K562 (cell line): ENCODE results near the gene ITGA2B. TPM values are rescaled to one million over a fixed set of nuclear protein-coding genes. Genes with fewer than 3 reads are reported as not detected.
A peak's percentile ranks its signal among the peaks of the same experiment; 100 is the strongest.

Experiments used
- ADNP ChIP-seq: fragments of 200-800 bp; sonication (Bioruptor generic); IDR thresholded peaks from 2 replicates; pipeline ENCODE4 v1.6.1; 2016; ENCODE audit warnings: missing genetic modification characterization, missing compliant biosample characterization
- ATF1 ChIP-seq, 2 experiments: fragments of 450-650 bp in 1 of 2; IDR thresholded peaks; 2 replicates each; pipeline ENCODE4 v1.6.1; 2016; ENCODE audit warnings: missing compliant biosample characterization in 1 of 2, missing genetic modification characterization in 1 of 2
- ETV1 ChIP-seq: fragments of 450-650 bp; conservative IDR thresholded peaks from 2 replicates; pipeline ENCODE4 v1.6.1; 2016; ENCODE audit warnings: missing genetic modification characterization, control low read depth, low read depth, missing compliant biosample characterization
- HLTF ChIP-seq: fragments of 450-650 bp; IDR thresholded peaks from 2 replicates; pipeline ENCODE4 v1.6.1; 2016
- MYC ChIP-seq, 2 experiments: fragments of 250-450 bp in 1 of 2; sonication (Bioruptor Pico) in 1 of 2; IDR thresholded peaks; 2 replicates each; pipeline versions ENCODE4 v1.5.1 to v1.6.1; 2012 to 2021; ENCODE audit warnings: low read depth in 2 of 2, borderline replicate concordance in 1 of 2, improper control_type of control experiment in 1 of 2, low read length in 1 of 2, mild to moderate bottlenecking in 1 of 2, moderate library complexity in 1 of 2
- NBN ChIP-seq: fragments of 450-650 bp; IDR thresholded peaks from 2 replicates; pipeline ENCODE4 v1.6.1; 2016; ENCODE audit warnings: low read depth, mild to moderate bottlenecking
- NFE2 ChIP-seq: IDR thresholded peaks from 2 replicates; pipeline ENCODE4 v1.6.1; 2014; ENCODE audit warnings: antibody characterized with exemption, low read depth
- NR4A1 ChIP-seq, 2 experiments: fragments of 250-450 bp in 1 of 2; fragments of 450-650 bp in 1 of 2; sonication (Bioruptor Pico) in 1 of 2; IDR thresholded peaks; 2 replicates each; pipeline versions ENCODE4 v1.4.0 to v1.6.1; 2016 to 2020; ENCODE audit warnings: mild to moderate bottlenecking in 2 of 2, missing compliant biosample characterization in 1 of 2, missing genetic modification characterization in 1 of 2, moderate library complexity in 1 of 2
- PKNOX1 ChIP-seq: fragments of 450-650 bp; IDR thresholded peaks from 2 replicates; pipeline ENCODE4 v1.6.1; 2016
- POLR2AphosphoS2 ChIP-seq: IDR thresholded peaks from 2 replicates; pipeline ENCODE4 v1.6.1; 2012; ENCODE audit warnings: low read length, improper control_type of control experiment
- RB1 ChIP-seq: fragments of 450-650 bp; IDR thresholded peaks from 2 replicates; pipeline ENCODE4 v1.6.1; 2017; ENCODE audit warnings: low read depth, mild to moderate bottlenecking
- SIN3A ChIP-seq, 2 experiments: fragments of 150-350 bp in 1 of 2; IDR thresholded peaks; 2 replicates each; pipeline ENCODE4 v1.6.1; 2011 to 2016; ENCODE audit warnings: borderline replicate concordance in 2 of 2, low read depth in 2 of 2, low read length in 2 of 2, mild to moderate bottlenecking in 2 of 2, moderate library complexity in 2 of 2; ENCODE audit not compliant: control insufficient read depth in 1 of 2
- STAT5B ChIP-seq: fragments of 250-450 bp; sonication (Bioruptor Pico); IDR thresholded peaks from 2 replicates; pipeline ENCODE4 v1.8.0; 2021; ENCODE audit warnings: mild to moderate bottlenecking, inconsistent platforms
- SUPT5H ChIP-seq: fragments of 450-650 bp; IDR thresholded peaks from 2 replicates; pipeline ENCODE4 v1.6.1; 2016
- TBP ChIP-seq: optimal IDR thresholded peaks from 2 replicates; pipeline ENCODE3; 2011; ENCODE audit warnings: low read depth, low read length, improper control_type of control experiment
- TFAP4 ChIP-seq: sonication (generic); formaldehyde crosslinking; IDR thresholded peaks from 2 replicates; pipeline ENCODE4 v1.8.0; 2022; ENCODE audit warnings: missing genetic modification reagents, mild to moderate bottlenecking, moderate library complexity, borderline replicate concordance
- THRB ChIP-seq: fragments of 450-650 bp; formaldehyde crosslinking; conservative IDR thresholded peaks from 2 replicates; pipeline ENCODE4 v1.4.0; 2022; ENCODE audit warnings: mild to moderate bottlenecking, missing genetic modification characterization
- ZBTB7A ChIP-seq: IDR thresholded peaks from 2 replicates; pipeline ENCODE4 v1.6.1; 2011; ENCODE audit warnings: low read depth, mild to moderate bottlenecking, low read length, moderate library complexity, borderline replicate concordance; ENCODE audit not compliant: control insufficient read depth
- polyA plus RNA-seq, 8 experiments: library from polyadenylated mRNA; depleted of rRNA in 4 of 8; stranded (reverse) in 5 of 8; unstranded in 3 of 8; fragments of >200 nt; fragmentation: Nextera tagmentation in 2 of 8; fragmentation: Illumina TruSeq in 1 of 8; extraction: Ambion mirVana in 2 of 8; extraction: Trizol in 1 of 8; gene quantifications; 2 replicates each; pipeline versions ENCODE4 v1.2.1 to v1.2.3, GENCODE V29; 2011 to 2014; ENCODE audit warnings: inconsistent platforms in 1 of 8, missing spikeins in 1 of 8
- total RNA-seq, 7 experiments: library from RNA; depleted of rRNA in 6 of 7; stranded (reverse); fragments of >200 nt in 6 of 7; fragmentation: Illumina TruSeq in 2 of 7; extraction: Trizol in 2 of 7; gene quantifications; 2 replicates each; pipeline versions ENCODE4 v1.2.1 to v1.2.3, GENCODE V29; 2011 to 2021; ENCODE audit warnings: low replicate concordance in 1 of 7
- TF ChIP-seq, protein P1 (sequence below): fragments of 450-650 bp; IDR thresholded peaks from 2 replicates; pipeline ENCODE4 v1.6.1; 2016; ENCODE audit warnings: borderline replicate concordance
- TF ChIP-seq, protein P2 (sequence below): fragments of 250-450 bp; sonication (Bioruptor Pico); IDR thresholded peaks from 2 replicates; pipeline ENCODE4 v1.5.0; 2022; ENCODE audit warnings: mild to moderate bottlenecking

The ITGA2B gene
- total and polyA plus RNA-seq, 9 of the 15 experiments (the other 6 are each of a cell fraction or from before 2014, with no cell fraction given) = 1.1 to 26.4 (median 5.6) TPM

DNA sequence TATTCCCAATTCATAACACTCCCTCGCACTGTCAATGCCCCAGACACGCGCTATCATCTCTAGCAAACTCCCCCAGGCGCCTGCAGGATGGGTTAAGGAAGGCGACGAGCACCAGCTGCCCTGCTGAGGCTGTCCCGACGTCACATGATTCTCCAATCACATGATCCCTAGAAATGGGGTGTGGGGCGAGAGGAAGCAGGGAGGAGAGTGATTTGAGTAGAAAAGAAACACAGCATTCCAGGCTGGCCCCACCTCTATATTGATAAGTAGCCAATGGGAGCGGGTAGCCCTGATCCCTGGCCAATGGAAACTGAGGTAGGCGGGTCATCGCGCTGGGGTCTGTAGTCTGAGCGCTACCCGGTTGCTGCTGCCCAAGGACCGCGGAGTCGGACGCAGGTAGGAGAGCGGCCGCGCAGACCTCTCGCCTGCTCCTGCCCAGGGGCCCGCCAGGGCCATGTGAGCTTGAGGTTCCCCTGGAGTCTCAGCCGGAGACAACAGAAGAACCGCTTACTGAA, 44.5 kb downstream of the ITGA2B start, which contains the start of gene GRN (continued):
- TF ChIP-seq, protein P1, sequence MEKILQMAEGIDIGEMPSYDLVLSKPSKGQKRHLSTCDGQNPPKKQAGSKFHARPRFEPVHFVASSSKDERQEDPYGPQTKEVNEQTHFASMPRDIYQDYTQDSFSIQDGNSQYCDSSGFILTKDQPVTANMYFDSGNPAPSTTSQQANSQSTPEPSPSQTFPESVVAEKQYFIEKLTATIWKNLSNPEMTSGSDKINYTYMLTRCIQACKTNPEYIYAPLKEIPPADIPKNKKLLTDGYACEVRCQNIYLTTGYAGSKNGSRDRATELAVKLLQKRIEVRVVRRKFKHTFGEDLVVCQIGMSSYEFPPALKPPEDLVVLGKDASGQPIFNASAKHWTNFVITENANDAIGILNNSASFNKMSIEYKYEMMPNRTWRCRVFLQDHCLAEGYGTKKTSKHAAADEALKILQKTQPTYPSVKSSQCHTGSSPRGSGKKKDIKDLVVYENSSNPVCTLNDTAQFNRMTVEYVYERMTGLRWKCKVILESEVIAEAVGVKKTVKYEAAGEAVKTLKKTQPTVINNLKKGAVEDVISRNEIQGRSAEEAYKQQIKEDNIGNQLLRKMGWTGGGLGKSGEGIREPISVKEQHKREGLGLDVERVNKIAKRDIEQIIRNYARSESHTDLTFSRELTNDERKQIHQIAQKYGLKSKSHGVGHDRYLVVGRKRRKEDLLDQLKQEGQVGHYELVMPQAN = peak; percentile 88; the same call in 1 of the 2 replicates
- TF ChIP-seq THRB (no peak), POLR2AphosphoS2 (no peak), STAT5B (CRISPR knock-in tag) (no peak), ADNP (tag) (no peak), HLTF (no peak; the same call in 1 of the 2 replicates), ZBTB7A (peak; percentile 3; the same call in 1 of the 2 replicates), SUPT5H (peak; percentile 73), PKNOX1 (no peak; the same call in 1 of the 2 replicates), TFAP4 (CRISPR knock-in tag) (peak; percentile 97), TBP (peak; percentile 52), RB1 (0 out of 2 replicates have a peak, but pooled peaks have one; percentile 13), ETV1 (tag) (0 out of 2 replicates have a peak, but pooled peaks have one; percentile 45), MYC (IDR thresholded peaks at IDR 0.05; ENCODE audit: low read depth, low read length) (peak; percentile 52; the same call in 1 of the 2 replicates), MYC (CRISPR knock-in tag; IDR thresholded peaks at IDR 0.05; ENCODE audit: borderline replicate concordance, low read depth) (no peak), ATF1 (CRISPR knock-in tag; IDR thresholded peaks at IDR 0.05) (no peak), ATF1 (tag; IDR thresholded peaks at IDR 0.05) (peak; percentile 83), NBN (no peak), NFE2 (no peak), SIN3A (IDR thresholded peaks at IDR 0.05; ENCODE audit: borderline replicate concordance in 2 of 2, control insufficient read depth in 1 of 2, low read depth in 2 of 2, low read length in 2 of 2) (peak; percentile 89 to 95; a peak in 3 of 4 replicates), NR4A1 (CRISPR knock-in tag; IDR thresholded peaks at IDR 0.05) (no peak), NR4A1 (tag; IDR thresholded peaks at IDR 0.05) (peak; percentile 19; the same call in 1 of the 2 replicates)
- TF ChIP-seq, protein P2, sequence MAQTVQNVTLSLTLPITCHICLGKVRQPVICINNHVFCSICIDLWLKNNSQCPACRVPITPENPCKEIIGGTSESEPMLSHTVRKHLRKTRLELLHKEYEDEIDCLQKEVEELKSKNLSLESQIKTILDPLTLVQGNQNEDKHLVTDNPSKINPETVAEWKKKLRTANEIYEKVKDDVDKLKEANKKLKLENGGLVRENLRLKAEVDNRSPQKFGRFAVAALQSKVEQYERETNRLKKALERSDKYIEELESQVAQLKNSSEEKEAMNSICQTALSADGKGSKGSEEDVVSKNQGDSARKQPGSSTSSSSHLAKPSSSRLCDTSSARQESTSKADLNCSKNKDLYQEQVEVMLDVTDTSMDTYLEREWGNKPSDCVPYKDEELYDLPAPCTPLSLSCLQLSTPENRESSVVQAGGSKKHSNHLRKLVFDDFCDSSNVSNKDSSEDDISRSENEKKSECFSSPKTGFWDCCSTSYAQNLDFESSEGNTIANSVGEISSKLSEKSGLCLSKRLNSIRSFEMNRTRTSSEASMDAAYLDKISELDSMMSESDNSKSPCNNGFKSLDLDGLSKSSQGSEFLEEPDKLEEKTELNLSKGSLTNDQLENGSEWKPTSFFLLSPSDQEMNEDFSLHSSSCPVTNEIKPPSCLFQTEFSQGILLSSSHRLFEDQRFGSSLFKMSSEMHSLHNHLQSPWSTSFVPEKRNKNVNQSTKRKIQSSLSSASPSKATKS = no peak
